Activated B cell treated with CpG ODN at 0.5 μM for 24 hours (primary cell): ENCODE measurements around the gene CD83. TPM values are rescaled to one million over a fixed set of nuclear protein-coding genes. Genes with fewer than 3 reads are reported as not detected.

Experiments
- ATAC-seq: fragments of 200-7000 bp; cut with Tn5 transposase; one replicate; pipeline ENCODE4 v1.10.0; 2021; ENCODE audit warnings: low read depth, mild to moderate bottlenecking, moderate library complexity
- CTCF ChIA-PET: fragments of 350-600 bp; sonication (Branson Sonifier 250); formaldehyde crosslinking; loops from one replicate; lab custom pipeline; 2021; ENCODE audit warnings: antibody characterized with exemption; lab: Charles Lee
- POLR2A ChIA-PET: fragments of 350-600 bp; sonication (Branson Sonifier 250); formaldehyde crosslinking; loops from one replicate; lab custom pipeline; 2021; ENCODE audit warnings: antibody characterized with exemption; lab: Charles Lee
- DNase-seq: peaks from one replicate; pipeline ENCODE4 v3.0.0; 2022
- H3K27ac Mint-ChIP-seq: one replicate; pipeline ENCODE4 v1.8.0; 2020; ENCODE audit warnings: mixed read lengths
- H3K27me3 Mint-ChIP-seq: one replicate; pipeline ENCODE4 v1.8.0; 2021; ENCODE audit warnings: mixed read lengths
- H3K36me3 Mint-ChIP-seq: one replicate; pipeline ENCODE4 v1.8.0; 2021; ENCODE audit warnings: low read depth, mixed read lengths
- H3K4me1 Mint-ChIP-seq: one replicate; pipeline ENCODE4 v1.8.0; 2021; ENCODE audit warnings: mixed read lengths
- H3K4me3 Mint-ChIP-seq: one replicate; pipeline ENCODE4 v1.8.0; 2020; ENCODE audit warnings: mild to moderate bottlenecking, mixed read lengths
- H3K9me3 Mint-ChIP-seq: one replicate; pipeline ENCODE4 v1.8.0; 2020; ENCODE audit warnings: mixed read lengths
- intact Hi-C: fragments of 100-400 bp; cut with micrococcal nuclease; formaldehyde crosslinking; loops from one replicate; pipeline ENCODE4 v1.15.1; 2024
- total RNA-seq: library from RNA; stranded (reverse); gene quantifications from 2 replicates; pipeline ENCODE4 v1.2.3, GENCODE V29; 2022
- TF ChIP-seq, protein P1 (sequence below): fragments of 200-600 bp; IDR thresholded peaks from one replicate; pipeline ENCODE4 v1.8.0; 2022; ENCODE audit warnings: antibody characterized with exemption, mild to moderate bottlenecking

The CD83 gene, protein sequence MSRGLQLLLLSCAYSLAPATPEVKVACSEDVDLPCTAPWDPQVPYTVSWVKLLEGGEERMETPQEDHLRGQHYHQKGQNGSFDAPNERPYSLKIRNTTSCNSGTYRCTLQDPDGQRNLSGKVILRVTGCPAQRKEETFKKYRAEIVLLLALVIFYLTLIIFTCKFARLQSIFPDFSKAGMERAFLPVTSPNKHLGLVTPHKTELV
- 483 and 492 TPM in 2 replicates for total RNA-seq

DNA sequence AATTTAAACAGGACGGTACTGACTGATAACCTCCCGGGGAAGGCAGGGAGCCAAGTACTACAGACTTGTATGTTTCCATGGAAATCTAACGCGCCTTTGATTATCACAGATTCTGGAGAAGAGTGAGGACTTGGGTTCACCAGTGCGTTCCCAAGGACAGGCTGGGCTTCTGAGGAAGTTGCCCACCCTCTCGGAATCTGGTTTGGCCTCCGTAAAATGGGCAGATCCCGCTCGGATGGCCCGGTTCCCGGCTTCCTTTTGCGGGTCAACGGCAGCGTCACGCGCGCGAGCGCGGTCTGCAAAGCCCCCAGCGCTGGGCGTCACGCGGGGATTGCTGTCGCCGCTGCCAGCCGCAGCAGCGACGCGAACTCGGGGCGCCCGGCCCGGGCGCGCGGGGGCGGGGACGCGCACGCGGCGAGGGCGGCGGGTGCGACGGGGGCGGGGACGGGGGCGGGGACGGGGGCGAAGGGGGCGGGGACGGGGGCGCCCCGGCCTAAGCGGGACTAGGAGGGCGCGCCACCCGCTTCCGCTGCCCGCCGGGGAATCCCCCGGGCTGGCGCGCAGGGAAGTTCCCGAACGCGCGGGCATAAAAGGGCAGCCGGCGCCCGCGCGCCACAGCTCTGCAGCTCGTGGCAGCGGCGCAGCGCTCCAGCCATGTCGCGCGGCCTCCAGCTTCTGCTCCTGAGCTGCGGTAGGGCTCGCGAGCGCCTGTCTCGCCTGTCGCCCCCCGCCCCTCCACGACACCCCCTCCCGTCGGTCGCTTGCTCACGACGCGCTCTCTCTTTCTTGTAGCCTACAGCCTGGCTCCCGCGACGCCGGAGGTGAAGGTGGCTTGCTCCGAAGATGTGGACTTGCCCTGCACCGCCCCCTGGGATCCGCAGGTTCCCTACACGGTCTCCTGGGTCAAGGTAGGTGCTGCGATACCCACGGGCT, at the start of gene CD83:
TSS of gene CD83 (plus strand) at position 615 of the 933 bp plus-strand sequence. CDS start at position 655, 40 bp downstream.
- ATAC-seq (peak; percentile 72), DNase-seq (peak; percentile 91)
- H3K27ac Mint-ChIP-seq: peak within 1 kb of the TSS; percentile 94
- H3K4me3 Mint-ChIP-seq: peak within 1 kb of the TSS; percentile 95
- H3K27me3 Mint-ChIP-seq: no peaks in the 10 kb centered on the region
- TF ChIP-seq, protein P1, sequence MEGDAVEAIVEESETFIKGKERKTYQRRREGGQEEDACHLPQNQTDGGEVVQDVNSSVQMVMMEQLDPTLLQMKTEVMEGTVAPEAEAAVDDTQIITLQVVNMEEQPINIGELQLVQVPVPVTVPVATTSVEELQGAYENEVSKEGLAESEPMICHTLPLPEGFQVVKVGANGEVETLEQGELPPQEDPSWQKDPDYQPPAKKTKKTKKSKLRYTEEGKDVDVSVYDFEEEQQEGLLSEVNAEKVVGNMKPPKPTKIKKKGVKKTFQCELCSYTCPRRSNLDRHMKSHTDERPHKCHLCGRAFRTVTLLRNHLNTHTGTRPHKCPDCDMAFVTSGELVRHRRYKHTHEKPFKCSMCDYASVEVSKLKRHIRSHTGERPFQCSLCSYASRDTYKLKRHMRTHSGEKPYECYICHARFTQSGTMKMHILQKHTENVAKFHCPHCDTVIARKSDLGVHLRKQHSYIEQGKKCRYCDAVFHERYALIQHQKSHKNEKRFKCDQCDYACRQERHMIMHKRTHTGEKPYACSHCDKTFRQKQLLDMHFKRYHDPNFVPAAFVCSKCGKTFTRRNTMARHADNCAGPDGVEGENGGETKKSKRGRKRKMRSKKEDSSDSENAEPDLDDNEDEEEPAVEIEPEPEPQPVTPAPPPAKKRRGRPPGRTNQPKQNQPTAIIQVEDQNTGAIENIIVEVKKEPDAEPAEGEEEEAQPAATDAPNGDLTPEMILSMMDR: no peak
- peaks cover 47% of the 10 kb centered on the region for H3K4me1 Mint-ChIP-seq
- H3K9me3 Mint-ChIP-seq: peaks cover 3% of the 10 kb centered on the region
- ChIA-PET POLR2A (interaction anchor here (1.0 to 26.2 kb wide), 11 partner anchors 10 to 631 kb away, joined by 3 to 911 read pairs (median 12); partner anchors contain the start of gene RNF182), CTCF (interaction anchor here (1.0 to 3.2 kb wide), 9 partner anchors 9 to 205 kb away, joined by 3 to 16 read pairs (median 6); no protein-coding TSS in a partner anchor)
- H3K36me3 Mint-ChIP-seq: peaks cover 48% of the 10 kb centered on the region
- intact Hi-C loops: loop anchor here (1.0 kb wide), 5 partner anchors 8 to 303 kb away; partner anchors contain the start of gene MCUR1

DNA sequence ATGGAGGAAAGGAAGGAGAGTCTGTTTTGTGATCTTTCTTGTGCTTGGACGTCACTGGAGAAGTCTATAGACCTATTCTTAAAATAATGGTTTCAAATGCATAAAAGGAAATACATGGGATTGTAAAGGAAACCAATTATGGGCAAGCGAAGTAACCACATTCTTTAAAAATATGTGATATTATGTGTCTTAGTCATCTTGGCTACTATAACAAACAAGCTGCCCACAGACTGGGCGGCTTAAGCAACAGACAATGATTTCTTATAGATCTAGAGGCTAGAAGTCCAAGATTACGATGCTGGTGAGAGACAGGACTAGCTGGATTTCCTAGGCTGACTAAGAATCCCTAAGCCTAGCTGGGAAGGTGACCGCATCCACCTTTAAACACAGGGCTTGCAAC, 49.4 kb upstream of the CD83 start:
- no peaks in the 10 kb centered on the region for H3K27me3 Mint-ChIP-seq
- ChIA-PET CTCF (interaction anchor here (1.2 to 7.3 kb wide), 8 partner anchors 24 to 158 kb away, joined by 4 to 168 read pairs (median 24); no protein-coding TSS in a partner anchor), POLR2A (interaction anchor here (3.6 to 6.1 kb wide), 5 partner anchors 26 to 58 kb away, joined by 14 to 52 read pairs (median 40); partner anchors contain the start of gene CD83)
- H3K4me3 Mint-ChIP-seq: no peak overlapping the region
- H3K36me3 Mint-ChIP-seq: no peaks in the 10 kb centered on the region
- H3K4me1 Mint-ChIP-seq: peaks cover 44% of the 10 kb centered on the region
- intact Hi-C loops: loop anchor here (10.0 kb wide), 1 partner anchor 1557 kb away; no protein-coding TSS in a partner anchor
- TF ChIP-seq, protein P1: no peak
- ATAC-seq: no peak
- H3K9me3 Mint-ChIP-seq: no peaks in the 10 kb centered on the region
- no peak for DNase-seq
- H3K27ac Mint-ChIP-seq: peak overlapping the region; percentile 64

DNA sequence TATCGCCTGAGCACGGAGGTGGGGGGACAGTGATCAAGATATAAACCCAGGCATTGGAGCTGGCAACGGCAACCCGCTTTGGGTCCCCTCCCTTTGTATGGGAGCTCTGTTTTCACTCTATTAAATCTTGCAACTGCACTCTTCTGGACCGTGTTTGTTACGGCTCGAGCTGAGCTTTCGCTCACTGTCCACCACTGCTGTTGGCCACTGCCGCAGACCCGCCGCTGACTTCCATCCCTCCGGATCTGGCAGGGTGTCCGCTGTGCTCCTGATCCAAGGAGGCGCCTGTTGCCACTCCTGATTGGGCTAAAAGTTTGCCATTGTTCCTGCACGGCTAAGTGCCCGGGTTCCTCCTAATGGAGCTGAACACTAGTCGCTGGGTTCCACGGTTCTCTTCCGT, 48.9 kb upstream of the CD83 start:
- H3K27me3 Mint-ChIP-seq: no peaks in the 10 kb centered on the region
- H3K36me3 Mint-ChIP-seq: no peaks in the 10 kb centered on the region
- DNase-seq (no peak), ATAC-seq (no peak)
- H3K9me3 Mint-ChIP-seq: no peaks in the 10 kb centered on the region
- intact Hi-C loops: loop anchor here (10.0 kb wide), 1 partner anchor 1556 kb away; no protein-coding TSS in a partner anchor
- no peak overlapping the region for H3K4me3 Mint-ChIP-seq
- H3K27ac Mint-ChIP-seq: peak overlapping the region; percentile 64
- H3K4me1 Mint-ChIP-seq: peaks cover 47% of the 10 kb centered on the region
- ChIA-PET POLR2A (interaction anchor here (0.8 to 6.1 kb wide), 6 partner anchors 9 to 58 kb away, joined by 4 to 52 read pairs (median 34); partner anchors contain the start of gene CD83), CTCF (interaction anchor here (1.0 to 7.3 kb wide), 4 partner anchors 41 to 158 kb away, joined by 5 to 168 read pairs (median 42); no protein-coding TSS in a partner anchor)
- TF ChIP-seq, protein P1: no peak

DNA sequence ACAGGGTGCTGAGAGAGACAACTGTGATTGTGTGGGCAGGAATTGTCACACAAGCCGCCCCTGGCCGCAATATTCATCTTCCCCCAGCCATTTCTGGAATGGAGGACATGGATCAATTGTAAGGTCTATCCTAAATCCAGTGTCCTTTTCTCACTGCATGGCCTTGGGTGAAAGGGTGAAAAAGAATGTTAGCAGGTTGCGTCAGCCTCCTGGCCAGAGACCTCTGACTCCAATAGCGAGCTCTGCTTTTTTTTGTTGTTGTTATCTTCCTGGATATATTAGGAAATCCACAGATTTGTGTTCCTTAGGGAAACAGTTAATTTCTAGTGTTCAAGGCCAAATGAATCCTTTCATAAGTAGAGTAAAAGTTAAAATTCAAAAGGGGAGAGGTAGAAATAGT, 47.1 kb upstream of the CD83 start:
- CTCF ChIA-PET: interaction anchor here (0.8 to 1.6 kb wide), 3 partner anchors 39 to 157 kb away, joined by 3 to 4 read pairs (median 4); no protein-coding TSS in a partner anchor
- DNase-seq (no peak), ATAC-seq (no peak)
- peak overlapping the region; percentile 70 for H3K27ac Mint-ChIP-seq
- no peak overlapping the region for H3K4me3 Mint-ChIP-seq
- no peaks in the 10 kb centered on the region for H3K9me3 Mint-ChIP-seq
- H3K36me3 Mint-ChIP-seq: no peaks in the 10 kb centered on the region
- peaks cover 65% of the 10 kb centered on the region for H3K4me1 Mint-ChIP-seq
- POLR2A ChIA-PET: interaction anchor here (1.0 to 10.5 kb wide), 2 partner anchors 39 to 49 kb away, joined by 3 to 183 read pairs; partner anchors contain the start of gene CD83
- intact Hi-C loops: no loop called here
- H3K27me3 Mint-ChIP-seq: no peaks in the 10 kb centered on the region
- TF ChIP-seq, protein P1: no peak
